HG03095 (cell line): ENCODE measurements around the gene HORMAD1.
"Not testable (repeated sequence)": the region's sequence is repeated elsewhere in the genome, so short reads cannot be mapped to it uniquely, and the experiment has no call there.

Experiments
- ATAC-seq: cut with Tn5 transposase; IDR thresholded peaks from one replicate; pipeline ENCODE4 v1.9.1; 2021; ENCODE audit warnings: moderate library complexity; ENCODE audit not compliant: unreplicated experiment

The HORMAD1 gene, protein sequence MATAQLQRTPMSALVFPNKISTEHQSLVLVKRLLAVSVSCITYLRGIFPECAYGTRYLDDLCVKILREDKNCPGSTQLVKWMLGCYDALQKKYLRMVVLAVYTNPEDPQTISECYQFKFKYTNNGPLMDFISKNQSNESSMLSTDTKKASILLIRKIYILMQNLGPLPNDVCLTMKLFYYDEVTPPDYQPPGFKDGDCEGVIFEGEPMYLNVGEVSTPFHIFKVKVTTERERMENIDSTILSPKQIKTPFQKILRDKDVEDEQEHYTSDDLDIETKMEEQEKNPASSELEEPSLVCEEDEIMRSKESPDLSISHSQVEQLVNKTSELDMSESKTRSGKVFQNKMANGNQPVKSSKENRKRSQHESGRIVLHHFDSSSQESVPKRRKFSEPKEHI

GRCh38 chr1:150720703-150721102, at the start of gene HORMAD1:
TSS of gene HORMAD1 (minus strand) at chr1:150720895. CDS start at chr1:150719505, 1,390 bp downstream.
- ATAC-seq: no peak

GRCh38 chr1:150767704-150768103, 47.0 kb upstream of the HORMAD1 start:
- not testable (repeated sequence) for ATAC-seq

- ATAC-seq: peak; percentile 13
Measured at GRCh38 chr1:150765977-150766301, 45.2 kb upstream of the HORMAD1 start.

DNA sequence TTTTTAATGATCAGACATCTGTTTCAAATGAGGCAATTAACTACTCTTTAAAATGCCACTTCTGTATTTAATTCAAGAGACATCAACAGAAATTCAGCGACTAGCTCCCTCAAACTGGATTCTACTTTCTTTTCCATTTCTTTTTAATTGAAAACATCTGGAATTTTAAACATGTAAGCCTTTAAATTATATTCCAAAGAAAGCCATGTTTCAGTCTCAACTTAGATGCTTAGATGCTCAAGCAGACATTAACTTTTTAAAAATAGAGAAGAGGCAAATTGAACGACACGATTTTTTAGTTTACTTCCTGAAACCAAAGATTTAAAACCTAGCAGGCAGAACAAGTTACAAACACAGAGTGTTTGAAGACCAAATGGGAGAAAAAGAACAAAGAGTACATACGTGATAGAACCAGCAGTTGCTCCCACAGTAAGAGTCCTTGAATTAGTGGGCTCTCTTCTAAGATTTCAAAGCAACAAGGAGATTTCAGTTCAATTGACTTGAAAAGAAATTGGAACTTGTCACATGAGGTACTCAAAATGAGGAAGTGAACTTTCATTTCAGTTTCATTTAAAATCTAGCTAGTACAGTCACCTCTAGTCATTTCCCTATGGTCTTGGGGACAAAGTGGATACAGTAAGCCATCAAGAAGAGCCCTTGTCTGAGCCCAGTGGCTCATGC, 44.7 kb upstream of the HORMAD1 start, which contains the start of gene CTSS:
Gene CTSS (minus strand): TSS at position 483 of the 681 bp plus-strand sequence. CDS start 1,015 bp downstream, outside the sequence.
- ATAC-seq: peak; percentile 79

DNA sequence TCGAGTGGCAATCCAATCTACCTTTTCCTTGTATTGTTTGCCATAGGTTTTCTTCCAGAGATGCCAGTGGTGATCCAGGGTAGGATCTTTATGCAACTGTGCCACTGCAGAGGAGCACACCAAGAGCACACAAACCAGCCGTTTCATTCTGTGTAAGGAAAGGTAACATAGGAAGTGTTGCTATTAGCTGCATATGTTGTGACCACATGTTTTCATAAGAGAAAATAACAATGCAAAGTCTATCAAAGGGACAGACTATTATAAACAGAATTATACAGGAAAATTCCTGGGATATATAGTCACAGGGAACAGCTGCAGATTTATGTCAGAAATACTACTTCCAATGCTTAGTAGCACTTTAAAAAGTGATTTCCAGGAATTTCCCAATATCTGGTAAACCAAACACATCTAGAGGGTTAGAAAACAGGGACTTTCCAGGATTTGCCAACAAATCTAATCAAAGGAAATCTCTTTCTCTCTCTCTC, 44.0 kb upstream of the HORMAD1 start:
- no peak for ATAC-seq

DNA sequence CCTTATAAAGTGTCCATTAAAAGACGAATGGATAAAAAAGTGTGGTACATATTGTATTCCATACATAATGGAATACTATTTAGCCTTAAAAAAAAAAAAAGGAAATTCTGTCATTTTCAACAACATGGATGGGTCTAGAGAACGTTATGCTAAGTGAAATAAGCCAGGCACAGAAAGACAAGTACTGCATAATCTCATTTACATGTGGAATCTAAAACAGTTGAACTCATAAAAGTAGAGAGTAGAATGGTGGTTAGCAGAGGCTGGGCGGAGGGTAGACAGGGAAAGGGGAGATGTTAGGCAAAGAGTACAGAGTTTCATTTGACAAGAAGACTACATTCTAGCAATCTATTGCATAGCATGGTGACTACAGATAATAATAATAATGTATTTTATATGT, 42.3 kb upstream of the HORMAD1 start:
- ATAC-seq: no peak

DNA sequence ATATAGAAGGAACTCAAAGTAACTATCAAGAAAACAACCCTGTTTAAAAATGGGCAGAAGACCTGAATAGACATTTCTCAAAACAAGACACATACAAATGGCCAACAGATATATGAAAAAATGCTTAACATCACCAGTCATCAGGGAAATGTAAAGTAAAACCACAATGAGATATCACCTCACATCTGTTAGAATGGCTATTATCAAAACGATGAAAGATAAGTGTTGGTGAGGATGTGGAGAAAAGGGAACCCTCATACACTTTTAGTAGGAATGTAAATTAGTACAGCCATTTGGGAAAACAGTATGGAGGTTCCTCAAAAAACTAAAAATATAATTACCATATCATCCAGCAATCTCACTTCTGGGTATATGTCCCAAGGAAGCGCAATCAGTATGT, 41.9 kb upstream of the HORMAD1 start:
- ATAC-seq: no peak

DNA sequence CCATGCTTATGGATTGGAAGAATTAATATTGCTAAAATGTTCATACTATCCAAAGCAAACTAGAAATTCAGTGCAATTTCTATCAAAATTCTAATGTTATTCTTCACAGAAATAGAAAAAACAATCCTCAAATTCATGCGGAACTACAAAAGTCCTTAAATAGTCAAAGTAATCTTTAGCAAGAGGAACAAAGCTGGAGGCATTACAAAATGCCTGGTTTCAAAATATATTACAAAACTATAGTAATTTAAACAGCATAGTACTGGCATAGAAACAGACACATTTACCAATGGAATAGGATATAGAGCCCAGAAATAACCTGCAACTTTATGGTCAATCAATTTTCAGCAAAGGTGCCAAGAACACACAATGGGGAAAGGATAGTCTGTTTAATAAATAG, 41.1 kb upstream of the HORMAD1 start:
- ATAC-seq: no peak

DNA sequence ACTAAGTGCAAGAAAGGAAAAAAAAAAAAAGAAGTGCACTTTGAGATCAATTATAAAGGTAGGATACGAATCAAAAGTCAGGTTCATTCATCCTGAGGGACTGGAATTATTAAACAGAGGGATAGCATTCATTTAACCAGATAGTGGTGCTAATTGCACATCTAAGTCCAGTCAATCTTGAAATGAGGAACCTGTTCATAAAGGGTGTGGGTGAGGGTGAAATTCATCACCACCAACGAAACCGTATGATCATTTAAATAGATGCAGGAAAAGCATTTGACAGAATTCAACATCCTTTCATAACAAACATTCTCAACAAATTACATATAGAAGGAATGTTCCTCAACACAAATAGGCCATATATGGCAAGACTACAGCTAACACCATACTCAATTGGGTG, 39.3 kb upstream of the HORMAD1 start:
- ATAC-seq: no peak

- ATAC-seq: no peak
Measured at GRCh38 chr1:150753416-150753815, 32.7 kb upstream of the HORMAD1 start.

- no peak for ATAC-seq
Measured at GRCh38 chr1:150751443-150751842, 30.7 kb upstream of the HORMAD1 start.

DNA sequence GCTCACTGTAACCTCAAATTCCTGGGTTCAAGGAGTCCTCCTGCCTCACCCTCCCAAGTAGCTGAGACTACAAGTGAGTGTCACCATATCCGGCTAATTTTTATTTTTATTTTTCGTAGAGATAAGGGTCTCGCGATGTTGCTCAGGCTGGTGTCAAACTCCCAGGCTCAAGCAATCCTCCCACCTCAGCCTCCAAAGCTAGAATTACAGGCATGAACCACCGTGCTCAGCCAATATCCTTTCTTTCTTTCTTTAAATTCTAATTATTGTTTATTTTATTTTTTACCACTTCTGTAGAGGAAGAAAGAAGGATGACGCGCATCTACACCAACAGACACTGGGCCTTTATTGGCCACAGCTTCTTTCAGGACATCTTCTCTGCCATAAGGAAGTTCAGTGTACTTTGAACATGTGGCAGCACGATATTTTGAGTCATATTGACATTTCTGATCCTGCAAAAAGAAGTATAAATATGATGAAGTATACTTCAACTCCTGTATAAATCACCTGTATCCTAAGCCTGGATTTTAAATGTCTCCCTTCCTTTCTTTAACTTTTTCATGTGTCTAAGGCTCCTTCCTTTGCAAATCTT, 29.1 kb upstream of the HORMAD1 start:
- no peak for ATAC-seq

GRCh38 chr1:150748878-150749719, 28.4 kb upstream of the HORMAD1 start:
- ATAC-seq: no peak

DNA sequence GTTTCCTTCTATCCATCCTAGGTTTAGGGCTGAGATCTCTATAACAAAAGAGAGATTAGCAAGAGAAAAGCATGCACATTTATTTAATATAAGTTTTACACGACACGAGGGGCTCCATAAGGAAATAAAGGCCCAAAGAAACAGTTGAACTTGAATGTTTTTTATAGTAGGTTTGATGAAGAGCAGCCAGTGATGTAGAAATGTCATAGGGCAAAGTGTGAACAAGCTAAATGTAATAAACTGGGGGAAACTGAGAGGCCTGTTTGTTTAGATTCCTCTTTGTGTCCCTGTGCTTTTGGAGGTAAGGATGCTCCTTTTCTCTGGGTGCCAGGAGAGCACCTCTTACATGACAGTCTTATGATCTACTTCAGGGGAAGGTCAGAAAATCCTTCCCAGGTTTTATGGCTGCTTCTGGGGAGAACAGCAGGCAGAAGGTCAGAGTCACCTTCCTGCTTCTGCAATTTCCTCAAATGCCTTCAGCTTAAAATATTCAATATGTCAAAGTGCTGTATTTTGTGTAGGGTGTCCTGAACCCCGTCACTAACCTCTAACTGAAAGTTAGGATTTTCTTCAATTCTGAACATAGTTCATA, 9.5 kb upstream of the HORMAD1 start:
- no peak for ATAC-seq

GRCh38 chr1:150724336-150724735, 3.6 kb upstream of the HORMAD1 start:
- ATAC-seq: no peak

- ATAC-seq: no peak
Measured at GRCh38 chr1:150720098-150720497, 597 bp downstream of the HORMAD1 start.

DNA sequence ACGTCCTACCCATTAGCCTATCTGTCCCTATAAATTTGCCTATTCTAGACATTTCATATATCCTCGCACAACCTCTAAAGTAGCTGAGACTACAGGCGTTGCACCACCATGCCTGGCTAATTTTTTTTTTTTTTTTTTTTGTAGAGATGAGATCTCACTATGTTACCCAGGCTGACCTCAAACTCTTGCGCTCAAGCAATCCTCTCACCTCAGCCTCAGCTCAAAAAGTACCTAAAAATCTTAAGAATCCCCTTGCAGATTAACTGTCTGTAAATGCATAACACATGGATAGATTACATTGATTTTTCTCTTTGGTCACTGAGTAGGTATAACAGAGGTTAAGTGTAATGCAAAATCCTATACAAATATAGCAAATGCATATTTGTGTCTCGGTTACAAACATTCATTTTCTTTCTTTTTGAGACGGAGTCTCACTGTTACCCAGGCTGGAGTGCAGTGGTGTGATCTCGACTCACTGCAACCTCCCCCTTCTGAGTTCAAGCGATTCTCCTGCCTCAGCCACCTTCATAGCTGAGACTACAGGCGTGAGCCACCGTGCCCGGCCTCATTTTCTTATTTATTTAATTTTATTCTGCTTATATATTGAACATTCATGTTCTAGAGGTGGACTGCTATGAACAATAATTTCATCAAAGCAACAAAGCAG, 2.3 kb downstream of the HORMAD1 start:
- no peak for ATAC-seq

- ATAC-seq: not testable (repeated sequence)
Measured at GRCh38 chr1:150709031-150709430, 11.7 kb downstream of the HORMAD1 start.

DNA sequence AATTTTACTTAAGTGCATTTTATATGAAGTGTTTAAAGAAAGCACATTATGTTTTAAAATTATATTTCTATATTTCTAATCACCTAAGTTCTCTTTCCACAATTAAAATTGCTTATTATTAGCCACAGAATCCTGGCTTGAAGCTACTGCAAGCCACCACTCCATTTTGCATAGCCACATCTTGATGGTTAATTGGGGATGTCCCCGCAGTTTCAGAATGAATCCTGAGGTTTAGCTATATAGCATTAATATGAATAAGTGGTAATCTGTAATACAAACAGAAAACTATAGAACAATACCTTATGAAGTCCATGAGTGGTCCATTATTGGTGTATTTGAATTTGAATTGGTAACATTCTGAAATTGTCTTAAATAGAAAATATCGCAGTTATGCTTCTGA, 12.1 kb downstream of the HORMAD1 start:
- ATAC-seq: no peak

DNA sequence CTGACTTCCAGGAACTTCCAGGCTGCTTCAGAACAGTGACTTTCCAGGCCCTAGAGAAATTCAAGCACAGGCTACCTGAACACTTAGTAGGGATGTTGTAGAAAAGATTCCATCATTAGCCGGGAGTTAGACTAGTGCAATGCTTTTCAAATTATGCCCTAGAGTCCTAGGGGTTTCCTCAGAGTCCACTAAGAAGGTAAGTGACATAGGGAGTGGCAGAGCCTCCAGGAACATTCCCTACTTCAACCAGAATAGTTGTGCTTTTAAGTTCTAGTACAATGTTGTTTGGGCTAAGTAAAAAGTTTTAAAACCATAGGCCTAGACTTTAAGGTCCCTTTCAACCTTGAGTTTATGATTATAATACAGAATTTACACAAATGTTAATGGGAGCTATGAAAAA, 14.6 kb downstream of the HORMAD1 start:
- no peak for ATAC-seq
